Endodermal cell (in vitro differentiated cells): ENCODE data around the gene SPINK14. TPM values are rescaled to one million over a fixed set of nuclear protein-coding genes. Genes with fewer than 3 reads are reported as not detected.

Source experiments
- DNase-seq: peaks from one replicate; pipeline ENCODE4 v3.0.0-alpha.2; 2017
- H3K27ac ChIP-seq: 2 replicates; pipeline ENCODE4 v1.5.1; 2013; ENCODE audit warnings: mild to moderate bottlenecking, low read depth, low read length, moderate library complexity
- H3K27me3 ChIP-seq: 2 replicates; pipeline ENCODE4 v1.6.1; 2013; ENCODE audit warnings: mild to moderate bottlenecking, low read length, moderate library complexity; ENCODE audit not compliant: insufficient read depth, control insufficient read depth, poor library complexity, severe bottlenecking
- H3K36me3 ChIP-seq: 2 replicates; pipeline ENCODE4 v1.7.0; 2013; ENCODE audit warnings: mild to moderate bottlenecking, low read length, moderate library complexity; ENCODE audit not compliant: control insufficient read depth, insufficient read depth
- H3K4me1 ChIP-seq: one replicate; pipeline ENCODE4 v1.7.0; 2013; ENCODE audit warnings: low read length; ENCODE audit not compliant: control insufficient read depth, insufficient read depth
- H3K4me3 ChIP-seq: 2 replicates; pipeline ENCODE4 v1.5.1; 2013; ENCODE audit warnings: mild to moderate bottlenecking, low read length, moderate library complexity
- H3K9ac ChIP-seq: 2 replicates; pipeline ENCODE4 v1.6.1; 2013; ENCODE audit warnings: mild to moderate bottlenecking, low read length, moderate library complexity; ENCODE audit not compliant: poor library complexity, severe bottlenecking; ENCODE audit errors: extremely low read depth
- H3K9me3 ChIP-seq: 2 replicates; pipeline ENCODE4 v1.6.1; 2013; ENCODE audit warnings: mild to moderate bottlenecking, low read length, moderate library complexity; ENCODE audit not compliant: control insufficient read depth
- H3K27ac Mint-ChIP-seq: 2 replicates; pipeline ENCODE4 v1.8.0; 2020; ENCODE audit warnings: mixed read lengths
- H3K27me3 Mint-ChIP-seq: 2 replicates; pipeline ENCODE4 v1.8.0; 2021; ENCODE audit warnings: mild to moderate bottlenecking, mixed read lengths; ENCODE audit not compliant: insufficient read depth
- H3K36me3 Mint-ChIP-seq: 2 replicates; pipeline ENCODE4 v1.8.0; 2020; ENCODE audit warnings: low read depth, mixed read lengths
- H3K4me1 Mint-ChIP-seq: 2 replicates; pipeline ENCODE4 v1.8.0; 2020; ENCODE audit warnings: mixed read lengths
- H3K4me3 Mint-ChIP-seq: 2 replicates; pipeline ENCODE4 v1.8.0; 2020; ENCODE audit warnings: mild to moderate bottlenecking, moderate library complexity, mixed read lengths
- H3K9me3 Mint-ChIP-seq: 2 replicates; pipeline ENCODE4 v1.8.0; 2020; ENCODE audit warnings: mild to moderate bottlenecking, mixed read lengths
- CTCF ChIP-seq: fragments of 200-600 bp; sonication (generic); conservative IDR thresholded peaks from 2 replicates; pipeline ENCODE4 v1.5.0; 2021; ENCODE audit warnings: antibody characterized with exemption, mild to moderate bottlenecking
- WGBS, 2 experiments: methylation state at CpG; one replicate each; pipeline versions ENCODE4 v1.1.5 to v1.1.7; 2013; ENCODE audit warnings: missing lambda C conversion rate in 2 of 2, mixed read lengths in 1 of 2; ENCODE audit not compliant: insufficient coverage in 1 of 2, insufficient read length in 1 of 2; 5-methylcytosine and 5-hydroxymethylcytosine counted together
- total RNA-seq, 2 donors: library from RNA; stranded (reverse); fragmentation: NEBNext Ultra II Directional in 1 of 2; extraction: Animal tissue kit (Norgen Biotek cat#: 25700) in 1 of 2; gene quantifications; 2 replicates in 1 of 2; 3 replicates in 1 of 2; pipeline ENCODE4 v1.2.1, GENCODE V29; 2021

SPINK14 gene
- total RNA-seq, 2 donors from 2014 or later = not detected

- 90 to 94% methylated on average over 1 to 2 of the region's 2 CpGs for WGBS, 2 experiments
- Mint-ChIP-seq H3K36me3 (no peaks in the 10 kb centered on the region), H3K9me3 (no peaks in the 10 kb centered on the region)
These were observed 4.0 kb downstream of the SPINK14 start for GRCh38 chr5:148172377-148172776.

GRCh38 chr5:148176480-148176879 is 8.1 kb downstream of the SPINK14 start:
- Mint-ChIP-seq H3K27ac (no peak overlapping the region), H3K4me1 (peaks cover 18% of the 10 kb centered on the region), H3K36me3 (no peaks in the 10 kb centered on the region), H3K27me3 (peaks cover 9% of the 10 kb centered on the region), H3K4me3 (no peak overlapping the region), H3K9me3 (no peaks in the 10 kb centered on the region)
- no peaks in the 10 kb centered on the region for H3K27me3 ChIP-seq
- DNase-seq = no peak
- no peaks in the 10 kb centered on the region for H3K9me3 ChIP-seq
- H3K4me1 ChIP-seq = peaks cover 3% of the 10 kb centered on the region
- H3K36me3 ChIP-seq = no peaks in the 10 kb centered on the region
- no peak for TF ChIP-seq CTCF
- H3K9ac ChIP-seq = no peak overlapping the region
- H3K27ac ChIP-seq = no peak overlapping the region
- 52 to 64% methylated on average over 2 of the region's 2 CpGs for WGBS, 2 experiments
- no peak overlapping the region for H3K4me3 ChIP-seq

More at GRCh38 chr5:148172377-148172776, 4.0 kb downstream of the SPINK14 start:
- Histone ChIP-seq H3K27ac (no peak overlapping the region), H3K9ac (no peak overlapping the region), H3K27me3 (no peaks in the 10 kb centered on the region), H3K36me3 (no peaks in the 10 kb centered on the region), H3K4me3 (no peak overlapping the region), H3K4me1 (peaks cover 3% of the 10 kb centered on the region), H3K9me3 (no peaks in the 10 kb centered on the region)
- Mint-ChIP-seq H3K27ac (no peak overlapping the region), H3K4me3 (no peak overlapping the region), H3K4me1 (peaks cover 17% of the 10 kb centered on the region), H3K27me3 (peaks cover 6% of the 10 kb centered on the region)
- TF ChIP-seq CTCF = no peak
- DNase-seq = no peak

- no peak overlapping the region for H3K4me3 Mint-ChIP-seq
- DNase-seq = no peak
- Histone ChIP-seq H3K27me3 (no peaks in the 10 kb centered on the region), H3K9me3 (no peaks in the 10 kb centered on the region), H3K4me1 (peaks cover 3% of the 10 kb centered on the region), H3K9ac (no peak overlapping the region), H3K27ac (no peak overlapping the region), H3K36me3 (no peaks in the 10 kb centered on the region), H3K4me3 (no peak overlapping the region)
- 91% methylated on average over 1 of the region's 1 CpG; no CpG with 5 or more reads in 1 of the 2 experiments for WGBS, 2 experiments
- peaks cover 9% of the 10 kb centered on the region for H3K27me3 Mint-ChIP-seq
- H3K27ac Mint-ChIP-seq = no peak overlapping the region
- H3K9me3 Mint-ChIP-seq = no peaks in the 10 kb centered on the region
- H3K4me1 Mint-ChIP-seq = peaks cover 16% of the 10 kb centered on the region
- no peaks in the 10 kb centered on the region for H3K36me3 Mint-ChIP-seq
- no peak for TF ChIP-seq CTCF
These were observed 8.9 kb downstream of the SPINK14 start for GRCh38 chr5:148177207-148177606.
